GM12878 (cell line): Measurements from ENCODE around the gene F12. TPM values are rescaled to one million over a fixed set of nuclear protein-coding genes. Genes with fewer than 3 reads are reported as not detected.

Experiments used
- CBX3 ChIP-seq: fragments of 200-600 bp; sonication (generic); IDR thresholded peaks from 2 replicates; pipeline ENCODE4 v1.6.1; 2016; ENCODE audit warnings: low read depth, borderline replicate concordance
- DPF2 ChIP-seq: fragments of 450-650 bp; IDR thresholded peaks from 2 replicates; pipeline ENCODE4 v1.6.1; 2017; ENCODE audit warnings: mild to moderate bottlenecking
- ETV6 ChIP-seq, 2 experiments: fragments of 450-650 bp in 1 of 2; IDR thresholded peaks in 1 of 2; conservative IDR thresholded peaks in 1 of 2; 2 replicates each; pipeline ENCODE4 v1.6.1; 2014; ENCODE audit warnings: antibody characterized with exemption in 1 of 2, borderline replicate concordance in 1 of 2, low read depth in 1 of 2, mild to moderate bottlenecking in 1 of 2, moderate library complexity in 1 of 2
- GATAD2B ChIP-seq: fragments of 450-650 bp; conservative IDR thresholded peaks from 2 replicates; pipeline ENCODE4 v1.6.1; 2017; ENCODE audit warnings: low read depth, mild to moderate bottlenecking, moderate library complexity
- HDGF ChIP-seq: fragments of 450-650 bp; IDR thresholded peaks from 2 replicates; pipeline ENCODE4 v1.6.1; 2016; ENCODE audit warnings: antibody characterized with exemption
- IKZF1 ChIP-seq: fragments of 450-650 bp; conservative IDR thresholded peaks from 2 replicates; pipeline ENCODE4 v1.6.1; 2017; ENCODE audit warnings: antibody characterized with exemption, mild to moderate bottlenecking
- IKZF2 ChIP-seq, 2 experiments: fragments of 450-650 bp; IDR thresholded peaks; 2 replicates each; pipeline ENCODE4 v1.6.1; 2017; ENCODE audit warnings: mild to moderate bottlenecking in 2 of 2, moderate library complexity in 2 of 2
- JUND ChIP-seq: IDR thresholded peaks from 2 replicates; pipeline ENCODE4 v1.6.1; 2012; ENCODE audit warnings: low read depth, mild to moderate bottlenecking, low read length, improper control_type of control experiment, moderate library complexity
- KDM1A ChIP-seq: fragments of 200-600 bp; sonication (generic); IDR thresholded peaks from 2 replicates; pipeline ENCODE4 v1.6.1; 2016; ENCODE audit warnings: borderline replicate concordance
- NFXL1 ChIP-seq: fragments of 450-650 bp; IDR thresholded peaks from 2 replicates; pipeline ENCODE4 v1.6.1; 2017; ENCODE audit warnings: antibody characterized with exemption, mild to moderate bottlenecking, borderline replicate concordance
- SP1 ChIP-seq: IDR thresholded peaks from one replicate; pipeline ENCODE4 v1.6.1; 2011; ENCODE audit warnings: low read depth, low read length
- SPI1 ChIP-seq: IDR thresholded peaks from 2 replicates; pipeline ENCODE4 v1.6.1; 2011; ENCODE audit warnings: low read depth, mild to moderate bottlenecking, low read length, moderate library complexity, borderline replicate concordance; ENCODE audit not compliant: insufficient read depth
- SREBF1 ChIP-seq: IDR thresholded peaks from 2 replicates; pipeline ENCODE4 v1.6.1; 2012; ENCODE audit warnings: mild to moderate bottlenecking, low read length
- STAT3 ChIP-seq: IDR thresholded peaks from 2 replicates; pipeline ENCODE4 v1.6.1; 2011; ENCODE audit warnings: low read depth, low read length, improper control_type of control experiment
- ZSCAN29 ChIP-seq: fragments of 450-650 bp; IDR thresholded peaks from 2 replicates; pipeline ENCODE4 v1.6.1; 2017; ENCODE audit warnings: mild to moderate bottlenecking, moderate library complexity
- polyA plus RNA-seq, 11 experiments: library from polyadenylated mRNA; depleted of rRNA in 4 of 11; unstranded in 6 of 11; stranded (reverse) in 5 of 11; fragments of >200 nt; fragmentation: Nextera tagmentation in 4 of 11; fragmentation: Illumina TruSeq in 1 of 11; extraction: Ambion mirVana in 4 of 11; extraction: Trizol in 1 of 11; gene quantifications; 1 replicate in 1 of 11; 2 replicates in 10 of 11; pipeline versions ENCODE4 v1.2.1 to v1.2.3, GENCODE V29; 2011 to 2016; ENCODE audit warnings: inconsistent platforms in 2 of 11, missing spikeins in 2 of 11, low read depth in 1 of 11
- total RNA-seq, 4 experiments: library from RNA; depleted of rRNA in 3 of 4; stranded (reverse); fragments of >200 nt in 3 of 4; fragmentation: Illumina TruSeq in 1 of 4; extraction: Trizol in 1 of 4; gene quantifications; 2 replicates each; pipeline versions ENCODE4 v1.2.1 to v1.2.3, GENCODE V29; 2013 to 2021
- TF ChIP-seq, protein P1 (sequence below): fragments of 450-650 bp; IDR thresholded peaks from 2 replicates; pipeline ENCODE4 v1.6.1; 2017; ENCODE audit warnings: mild to moderate bottlenecking, low read depth, inconsistent platforms; ENCODE audit not compliant: poor library complexity, severe bottlenecking
- TF ChIP-seq, protein P2 (sequence below): fragments of 450-650 bp; IDR thresholded peaks from 2 replicates; pipeline ENCODE4 v1.6.1; 2016; ENCODE audit warnings: mild to moderate bottlenecking
- TF ChIP-seq, protein P3 (sequence below): fragments of 450-650 bp; IDR thresholded peaks from 2 replicates; pipeline ENCODE4 v1.6.1; 2016; ENCODE audit warnings: mild to moderate bottlenecking
- TF ChIP-seq, protein P4 (sequence below): IDR thresholded peaks from 2 replicates; pipeline ENCODE4 v1.6.1; 2012; ENCODE audit warnings: low read depth, low read length, improper control_type of control experiment
- TF ChIP-seq, protein P5 (sequence below): IDR thresholded peaks from 2 replicates; pipeline ENCODE4 v1.6.1; 2011; ENCODE audit warnings: borderline replicate concordance, low read depth, mild to moderate bottlenecking, moderate library complexity, low read length; ENCODE audit not compliant: insufficient read depth, poor library complexity, severe bottlenecking

F12 gene
- total and polyA plus RNA-seq, 10 of the 15 experiments (the other 5 are each of a cell fraction or from before 2014, with no cell fraction given): 0.25 to 11.3 (median 5.5) TPM

DNA sequence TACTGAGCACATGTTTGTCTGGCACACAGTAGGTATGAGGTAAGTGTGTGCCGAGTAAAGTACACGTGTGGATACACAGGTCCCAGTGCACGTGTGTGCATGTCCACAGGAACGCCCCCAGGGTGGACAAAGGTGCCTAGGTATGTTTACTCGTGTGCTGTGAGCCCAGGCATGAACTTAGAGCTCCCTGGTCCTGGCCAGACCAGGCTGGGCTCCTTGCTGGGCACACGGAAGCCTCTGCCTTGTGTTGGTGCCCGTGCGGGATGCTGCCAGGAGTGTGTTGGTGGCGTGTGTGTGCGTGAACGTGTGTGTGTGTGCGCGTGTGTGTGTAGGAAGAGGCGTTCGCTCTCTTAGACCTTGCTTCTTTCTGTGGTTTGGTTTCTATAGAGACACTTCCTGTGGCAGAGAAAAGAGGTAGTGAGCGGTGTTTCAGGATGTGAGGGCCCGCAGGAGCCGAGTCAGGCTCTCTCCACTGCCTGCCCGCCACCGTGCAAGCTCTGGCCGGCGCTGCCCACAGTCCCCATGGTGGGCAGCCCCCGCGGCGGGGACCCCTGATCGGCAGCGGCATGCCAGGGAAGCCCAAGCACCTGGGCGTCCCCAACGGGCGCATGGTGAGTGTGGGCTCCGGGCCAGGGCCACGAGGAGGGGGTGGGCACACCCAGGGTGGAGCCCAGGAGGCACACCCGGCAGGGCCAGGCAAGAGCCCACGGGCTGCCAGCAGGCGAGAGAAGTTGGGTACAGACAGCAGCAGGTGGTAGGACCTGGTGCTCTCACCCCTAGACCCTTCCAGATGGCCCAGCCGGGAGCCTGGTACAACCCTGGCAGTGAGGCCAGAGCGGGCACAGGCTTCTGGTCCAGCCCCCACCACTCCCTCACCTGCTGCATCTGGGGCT, 51.7 kb downstream of the F12 start, which contains the start of gene RGS14 (continued):
- no peak for TF ChIP-seq STAT3
- peak; percentile 91 for TF ChIP-seq IKZF1
- no peak for TF ChIP-seq SREBF1
- TF ChIP-seq, protein P1, sequence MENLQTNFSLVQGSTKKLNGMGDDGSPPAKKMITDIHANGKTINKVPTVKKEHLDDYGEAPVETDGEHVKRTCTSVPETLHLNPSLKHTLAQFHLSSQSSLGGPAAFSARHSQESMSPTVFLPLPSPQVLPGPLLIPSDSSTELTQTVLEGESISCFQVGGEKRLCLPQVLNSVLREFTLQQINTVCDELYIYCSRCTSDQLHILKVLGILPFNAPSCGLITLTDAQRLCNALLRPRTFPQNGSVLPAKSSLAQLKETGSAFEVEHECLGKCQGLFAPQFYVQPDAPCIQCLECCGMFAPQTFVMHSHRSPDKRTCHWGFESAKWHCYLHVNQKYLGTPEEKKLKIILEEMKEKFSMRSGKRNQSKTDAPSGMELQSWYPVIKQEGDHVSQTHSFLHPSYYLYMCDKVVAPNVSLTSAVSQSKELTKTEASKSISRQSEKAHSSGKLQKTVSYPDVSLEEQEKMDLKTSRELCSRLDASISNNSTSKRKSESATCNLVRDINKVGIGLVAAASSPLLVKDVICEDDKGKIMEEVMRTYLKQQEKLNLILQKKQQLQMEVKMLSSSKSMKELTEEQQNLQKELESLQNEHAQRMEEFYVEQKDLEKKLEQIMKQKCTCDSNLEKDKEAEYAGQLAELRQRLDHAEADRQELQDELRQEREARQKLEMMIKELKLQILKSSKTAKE: peak; percentile 26
- TF ChIP-seq, protein P2, sequence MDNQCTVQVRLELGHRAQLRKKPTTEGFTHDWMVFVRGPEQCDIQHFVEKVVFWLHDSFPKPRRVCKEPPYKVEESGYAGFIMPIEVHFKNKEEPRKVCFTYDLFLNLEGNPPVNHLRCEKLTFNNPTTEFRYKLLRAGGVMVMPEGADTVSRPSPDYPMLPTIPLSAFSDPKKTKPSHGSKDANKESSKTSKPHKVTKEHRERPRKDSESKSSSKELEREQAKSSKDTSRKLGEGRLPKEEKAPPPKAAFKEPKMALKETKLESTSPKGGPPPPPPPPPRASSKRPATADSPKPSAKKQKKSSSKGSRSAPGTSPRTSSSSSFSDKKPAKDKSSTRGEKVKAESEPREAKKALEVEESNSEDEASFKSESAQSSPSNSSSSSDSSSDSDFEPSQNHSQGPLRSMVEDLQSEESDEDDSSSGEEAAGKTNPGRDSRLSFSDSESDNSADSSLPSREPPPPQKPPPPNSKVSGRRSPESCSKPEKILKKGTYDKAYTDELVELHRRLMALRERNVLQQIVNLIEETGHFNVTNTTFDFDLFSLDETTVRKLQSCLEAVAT: peak; percentile 92
- TF ChIP-seq SP1: peak; percentile 75
- TF ChIP-seq DPF2: peak; percentile 92
- TF ChIP-seq, protein P3, sequence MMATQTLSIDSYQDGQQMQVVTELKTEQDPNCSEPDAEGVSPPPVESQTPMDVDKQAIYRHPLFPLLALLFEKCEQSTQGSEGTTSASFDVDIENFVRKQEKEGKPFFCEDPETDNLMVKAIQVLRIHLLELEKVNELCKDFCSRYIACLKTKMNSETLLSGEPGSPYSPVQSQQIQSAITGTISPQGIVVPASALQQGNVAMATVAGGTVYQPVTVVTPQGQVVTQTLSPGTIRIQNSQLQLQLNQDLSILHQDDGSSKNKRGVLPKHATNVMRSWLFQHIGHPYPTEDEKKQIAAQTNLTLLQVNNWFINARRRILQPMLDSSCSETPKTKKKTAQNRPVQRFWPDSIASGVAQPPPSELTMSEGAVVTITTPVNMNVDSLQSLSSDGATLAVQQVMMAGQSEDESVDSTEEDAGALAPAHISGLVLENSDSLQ: peak; percentile 51; the same call in 1 of the 2 replicates
- no peak for TF ChIP-seq CBX3
- TF ChIP-seq NFXL1: no peak
- TF ChIP-seq, protein P4, sequence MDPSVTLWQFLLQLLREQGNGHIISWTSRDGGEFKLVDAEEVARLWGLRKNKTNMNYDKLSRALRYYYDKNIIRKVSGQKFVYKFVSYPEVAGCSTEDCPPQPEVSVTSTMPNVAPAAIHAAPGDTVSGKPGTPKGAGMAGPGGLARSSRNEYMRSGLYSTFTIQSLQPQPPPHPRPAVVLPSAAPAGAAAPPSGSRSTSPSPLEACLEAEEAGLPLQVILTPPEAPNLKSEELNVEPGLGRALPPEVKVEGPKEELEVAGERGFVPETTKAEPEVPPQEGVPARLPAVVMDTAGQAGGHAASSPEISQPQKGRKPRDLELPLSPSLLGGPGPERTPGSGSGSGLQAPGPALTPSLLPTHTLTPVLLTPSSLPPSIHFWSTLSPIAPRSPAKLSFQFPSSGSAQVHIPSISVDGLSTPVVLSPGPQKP: peak; percentile 74
- TF ChIP-seq HDGF: peak; percentile 96
- peak; percentile 77 to 87 for TF ChIP-seq IKZF2 (IDR thresholded peaks at IDR 0.05)
- TF ChIP-seq ZSCAN29: no peak
- TF ChIP-seq, protein P5, sequence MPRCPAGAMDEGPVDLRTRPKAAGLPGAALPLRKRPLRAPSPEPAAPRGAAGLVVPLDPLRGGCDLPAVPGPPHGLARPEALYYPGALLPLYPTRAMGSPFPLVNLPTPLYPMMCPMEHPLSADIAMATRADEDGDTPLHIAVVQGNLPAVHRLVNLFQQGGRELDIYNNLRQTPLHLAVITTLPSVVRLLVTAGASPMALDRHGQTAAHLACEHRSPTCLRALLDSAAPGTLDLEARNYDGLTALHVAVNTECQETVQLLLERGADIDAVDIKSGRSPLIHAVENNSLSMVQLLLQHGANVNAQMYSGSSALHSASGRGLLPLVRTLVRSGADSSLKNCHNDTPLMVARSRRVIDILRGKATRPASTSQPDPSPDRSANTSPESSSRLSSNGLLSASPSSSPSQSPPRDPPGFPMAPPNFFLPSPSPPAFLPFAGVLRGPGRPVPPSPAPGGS: no peak
- TF ChIP-seq SPI1: peak; percentile 93
- peak in 1 of 2 experiments; percentile 95; a peak in 2 of 4 replicates for TF ChIP-seq ETV6 (conservative IDR thresholded peaks at IDR 0.05 in 1 of 2, IDR thresholded peaks at IDR 0.05 in 1 of 2; ENCODE audit: borderline replicate concordance in 1 of 2, low read depth in 1 of 2)
- no peak for TF ChIP-seq KDM1A
- TF ChIP-seq JUND: no peak
- peak; percentile 87; the same call in 1 of the 2 replicates for TF ChIP-seq GATAD2B
